Keratinocyte (primary cell): Measurements from ENCODE around the gene NEUROD2.

Experiments used
- CTCF ChIP-seq, 3 experiments: IDR thresholded peaks in 1 of 3; conservative IDR thresholded peaks in 1 of 3; optimal IDR thresholded peaks in 1 of 3; 2 replicates in 2 of 3; 3 replicates in 1 of 3; pipeline versions ENCODE3 to v1.5.1; 2011; ENCODE audit warnings: low read length in 3 of 3, mild to moderate bottlenecking in 3 of 3, moderate library complexity in 2 of 3, control low read depth in 1 of 3, inconsistent platforms in 1 of 3; ENCODE audit not compliant: insufficient read depth in 2 of 3; ENCODE audit errors: extremely low read depth in 1 of 3
- EZH2 ChIP-seq: IDR thresholded peaks from one replicate; pipeline ENCODE4 v1.6.1; 2012; ENCODE audit warnings: inconsistent platforms, mild to moderate bottlenecking, low read length, moderate library complexity

DNA sequence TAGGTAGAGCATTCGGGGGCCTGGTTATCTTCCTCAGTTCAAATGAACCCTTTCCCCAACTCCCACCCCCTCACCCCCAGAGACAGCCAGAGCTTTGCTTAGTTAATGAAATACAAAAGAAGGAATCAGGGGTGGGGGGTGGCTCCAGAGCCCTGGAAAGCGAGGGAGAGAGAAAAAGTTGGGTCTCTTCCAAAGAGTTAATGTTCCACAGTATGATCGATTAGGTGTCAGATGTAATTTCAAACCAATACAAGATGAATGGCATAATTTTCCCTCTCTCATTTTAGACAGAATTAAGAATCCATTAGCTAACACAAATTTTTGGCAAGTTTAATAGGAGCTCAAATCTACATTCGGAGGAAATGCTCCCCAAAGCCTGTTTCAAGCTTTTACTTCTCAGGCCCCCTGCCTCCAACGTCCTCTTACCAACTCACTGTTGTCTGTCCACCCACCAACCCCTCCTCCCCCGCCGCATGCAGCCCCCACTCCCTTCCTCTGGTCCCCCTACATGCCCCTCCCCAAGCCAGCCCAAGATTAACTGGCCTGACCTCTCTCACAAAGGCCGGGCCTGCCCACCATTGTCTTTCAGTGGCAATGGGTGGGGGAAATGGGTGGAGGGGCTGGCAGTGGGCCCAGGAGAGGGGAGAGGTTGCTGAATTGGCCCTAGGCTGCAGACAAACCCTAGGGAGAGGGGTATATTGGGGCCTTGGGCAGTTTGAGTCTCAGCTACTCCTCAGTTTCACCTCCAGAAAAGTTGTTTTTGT lies 28.2 kb downstream of the NEUROD2 start:
- TF ChIP-seq CTCF (optimal IDR thresholded peaks at IDR 0.05 in 1 of 3, IDR thresholded peaks at IDR 0.05 in 1 of 3, conservative IDR thresholded peaks at IDR 0.05 in 1 of 3; ENCODE audit: extremely low read depth in 1 of 3, insufficient read depth in 2 of 3, low read length in 3 of 3), result no peak
- no peak for TF ChIP-seq EZH2
